Peyer's patch (tissue), 4 donors: ENCODE results near the gene PHYHIPL. TPM values are rescaled to one million over a fixed set of nuclear protein-coding genes. Genes with fewer than 3 reads are reported as not detected.

Experiments
- DNase-seq, 3 donors: peaks; one replicate each; pipeline ENCODE4 v3.0.0-alpha.2; 2017 to 2019
- H3K27ac ChIP-seq, 4 donors: fragments of 200-600 bp; sonication (generic); one replicate each; pipeline ENCODE4 v1.5.1; 2016 to 2019
- H3K27me3 ChIP-seq, 2 donors: fragments of 200-600 bp; sonication (generic); one replicate each; pipeline ENCODE4 v1.5.1; 2019
- H3K36me3 ChIP-seq, 3 donors: fragments of 200-600 bp; sonication (generic); one replicate each; pipeline ENCODE4 v1.5.1; 2016 to 2019
- H3K4me1 ChIP-seq, 4 donors: fragments of 200-600 bp; sonication (generic); one replicate each; pipeline ENCODE4 v1.5.1; 2016 to 2019
- H3K4me3 ChIP-seq, 4 donors: fragments of 200-600 bp; sonication (generic); 1 replicate in 3 of 4; 2 replicates in 1 of 4; pipeline ENCODE4 v1.5.1; 2016 to 2019; ENCODE audit warnings: mild to moderate bottlenecking in 1 of 4
- H3K9me3 ChIP-seq, 4 donors: fragments of 200-600 bp; sonication (generic); one replicate each; pipeline ENCODE4 v1.5.1; 2016 to 2019; ENCODE audit warnings: mild to moderate bottlenecking in 1 of 4
- POLR2A ChIP-seq, 2 donors: fragments of 450-650 bp; IDR thresholded peaks; one replicate each; pipeline ENCODE4 v1.5.1; 2017; ENCODE audit warnings: antibody characterized with exemption in 2 of 2, mild to moderate bottlenecking in 2 of 2, moderate library complexity in 2 of 2
- total RNA-seq, 4 donors: library from RNA; depleted of rRNA; stranded (reverse); fragments of >200 nt; gene quantifications; one replicate each; pipeline ENCODE4 v1.1.0, GENCODE V29; 2016
- TF ChIP-seq, protein P1 (sequence below), 6 experiments: fragments of 450-650 bp in 4 of 6; fragments of 200-600 bp in 2 of 6; sonication (generic) in 1 of 6; IDR thresholded peaks; one replicate each; pipeline ENCODE4 v1.5.1; 2017 to 2019; ENCODE audit warnings: antibody characterized with exemption in 6 of 6, mild to moderate bottlenecking in 3 of 6, moderate library complexity in 1 of 6

PHYHIPL gene
- total RNA-seq, 4 donors from 2014 or later = 2.5 to 12.3 (median 10.8) TPM

DNA sequence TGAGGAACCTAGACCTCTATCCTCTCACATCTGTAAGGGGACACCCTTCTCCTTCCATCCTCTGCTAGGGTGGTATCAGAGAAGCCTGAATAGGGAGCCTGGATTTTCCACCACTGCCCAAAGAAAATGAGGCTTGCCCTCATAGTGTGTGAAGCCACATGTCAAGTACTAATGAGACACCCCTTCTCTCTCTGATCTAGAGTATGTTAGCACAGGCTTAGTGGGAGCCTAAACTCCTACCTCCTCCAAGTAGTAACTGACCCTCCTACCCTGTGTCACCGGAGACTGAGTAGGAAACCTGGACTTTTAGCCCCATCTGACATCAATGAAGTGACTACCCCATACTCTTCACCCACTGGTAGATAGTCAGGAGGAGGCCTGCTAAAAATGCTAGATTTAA, 65.6 kb downstream of the PHYHIPL start:
- no peak overlapping the region for H3K27ac ChIP-seq
- no peaks in the 10 kb centered on the region for H3K9me3 ChIP-seq
- no peak for DNase-seq
- H3K27me3 ChIP-seq = no peaks in the 10 kb centered on the region
- no peaks in the 10 kb centered on the region for H3K4me1 ChIP-seq
- no peak overlapping the region for H3K4me3 ChIP-seq
- H3K36me3 ChIP-seq = peaks cover 0 to 23% (median 0%) of the 10 kb centered on the region in 3 donors
- TF ChIP-seq, protein P1, sequence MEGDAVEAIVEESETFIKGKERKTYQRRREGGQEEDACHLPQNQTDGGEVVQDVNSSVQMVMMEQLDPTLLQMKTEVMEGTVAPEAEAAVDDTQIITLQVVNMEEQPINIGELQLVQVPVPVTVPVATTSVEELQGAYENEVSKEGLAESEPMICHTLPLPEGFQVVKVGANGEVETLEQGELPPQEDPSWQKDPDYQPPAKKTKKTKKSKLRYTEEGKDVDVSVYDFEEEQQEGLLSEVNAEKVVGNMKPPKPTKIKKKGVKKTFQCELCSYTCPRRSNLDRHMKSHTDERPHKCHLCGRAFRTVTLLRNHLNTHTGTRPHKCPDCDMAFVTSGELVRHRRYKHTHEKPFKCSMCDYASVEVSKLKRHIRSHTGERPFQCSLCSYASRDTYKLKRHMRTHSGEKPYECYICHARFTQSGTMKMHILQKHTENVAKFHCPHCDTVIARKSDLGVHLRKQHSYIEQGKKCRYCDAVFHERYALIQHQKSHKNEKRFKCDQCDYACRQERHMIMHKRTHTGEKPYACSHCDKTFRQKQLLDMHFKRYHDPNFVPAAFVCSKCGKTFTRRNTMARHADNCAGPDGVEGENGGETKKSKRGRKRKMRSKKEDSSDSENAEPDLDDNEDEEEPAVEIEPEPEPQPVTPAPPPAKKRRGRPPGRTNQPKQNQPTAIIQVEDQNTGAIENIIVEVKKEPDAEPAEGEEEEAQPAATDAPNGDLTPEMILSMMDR (IDR thresholded peaks at IDR 0.05) = no peak
- no peak for TF ChIP-seq POLR2A (IDR thresholded peaks at IDR 0.05)

DNA sequence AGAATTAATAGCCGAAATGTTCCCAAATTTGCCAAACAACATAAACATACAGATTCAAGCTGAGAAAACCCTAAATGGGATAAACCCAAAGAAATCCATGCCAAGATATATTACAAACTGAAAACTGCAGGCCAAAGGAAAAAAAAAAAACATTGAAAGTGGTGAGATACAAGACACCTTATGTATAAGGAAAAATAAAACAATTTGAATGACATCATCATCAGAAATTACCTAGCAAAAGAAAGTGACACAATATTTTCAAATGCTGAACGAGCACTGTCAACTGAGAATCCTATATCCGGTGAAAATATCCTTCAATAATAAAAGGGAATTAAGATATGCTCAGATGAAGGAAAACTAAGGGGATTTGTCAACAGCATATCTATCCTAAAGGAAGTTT, 66.5 kb downstream of the PHYHIPL start:
- TF ChIP-seq, protein P1 (IDR thresholded peaks at IDR 0.05) = no peak
- TF ChIP-seq POLR2A (IDR thresholded peaks at IDR 0.05) = no peak
- H3K9me3 ChIP-seq = no peaks in the 10 kb centered on the region
- peaks cover 0 to 25% (median 0%) of the 10 kb centered on the region in 3 donors for H3K36me3 ChIP-seq
- no peak for DNase-seq
- no peak overlapping the region for H3K27ac ChIP-seq
- no peaks in the 10 kb centered on the region for H3K27me3 ChIP-seq
- H3K4me1 ChIP-seq = no peaks in the 10 kb centered on the region
- H3K4me3 ChIP-seq = no peak overlapping the region

DNA sequence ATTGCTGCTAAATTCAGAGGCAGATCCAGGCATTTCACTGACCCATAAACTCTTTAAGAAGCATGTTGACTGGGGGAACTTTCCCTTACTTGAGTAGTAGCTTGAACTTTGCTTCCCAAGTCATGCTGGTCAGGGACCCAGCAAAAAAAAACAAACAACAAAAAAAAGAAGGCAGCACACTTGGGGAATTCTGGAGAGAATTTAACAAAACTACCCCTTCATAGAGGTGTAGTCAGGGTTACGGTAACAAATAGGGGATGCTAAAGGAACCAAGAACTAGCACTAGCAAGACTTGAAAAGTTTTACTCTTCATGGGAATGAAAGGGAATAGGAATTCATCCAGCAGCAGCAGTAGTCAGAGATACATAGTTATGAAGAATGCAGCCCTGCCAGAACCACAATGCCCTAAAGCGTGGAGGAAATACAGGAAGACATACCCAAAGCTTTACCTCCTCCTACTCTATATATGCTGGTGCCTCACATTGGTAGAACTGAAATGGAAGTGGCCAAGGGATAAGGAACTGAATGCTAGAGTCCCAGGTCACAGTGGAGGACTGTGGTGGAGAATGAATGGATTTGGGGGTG, 67.3 kb downstream of the PHYHIPL start:
- TF ChIP-seq POLR2A (IDR thresholded peaks at IDR 0.05) = no peak
- TF ChIP-seq, protein P1 (IDR thresholded peaks at IDR 0.05) = no peak
- Histone ChIP-seq H3K4me3 (no peak overlapping the region), H3K27me3 (no peaks in the 10 kb centered on the region), H3K9me3 (no peaks in the 10 kb centered on the region), H3K36me3 (peaks cover 0 to 22% (median 0%) of the 10 kb centered on the region in 3 donors), H3K4me1 (no peaks in the 10 kb centered on the region), H3K27ac (no peak overlapping the region)
- no peak for DNase-seq

DNA sequence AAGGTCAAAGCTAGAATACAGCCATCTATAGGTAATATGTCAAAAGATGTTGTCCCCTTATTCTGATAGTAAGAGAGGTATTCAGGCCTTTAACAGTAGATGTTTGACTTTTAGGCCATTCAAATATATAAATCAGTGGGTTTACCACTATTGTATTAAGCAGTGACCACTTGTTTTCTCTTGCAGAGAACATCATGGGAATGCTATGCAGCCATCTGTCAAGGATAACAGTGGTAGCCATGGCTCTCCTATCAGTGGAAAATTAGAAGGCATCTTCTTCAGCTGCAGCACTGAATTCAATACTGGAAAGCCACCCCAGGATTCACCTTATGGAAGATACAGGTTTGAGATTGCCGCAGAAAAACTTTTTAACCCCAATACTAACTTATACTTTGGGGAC, 68.4 kb downstream of the PHYHIPL start:
- Histone ChIP-seq H3K4me1 (no peaks in the 10 kb centered on the region), H3K9me3 (no peaks in the 10 kb centered on the region), H3K27me3 (no peaks in the 10 kb centered on the region), H3K36me3 (peaks cover 0 to 16% (median 0%) of the 10 kb centered on the region in 3 donors), H3K27ac (no peak overlapping the region), H3K4me3 (no peak overlapping the region)
- TF ChIP-seq POLR2A (IDR thresholded peaks at IDR 0.05) = no peak
- TF ChIP-seq, protein P1 (IDR thresholded peaks at IDR 0.05) = no peak
- no peak for DNase-seq

DNA sequence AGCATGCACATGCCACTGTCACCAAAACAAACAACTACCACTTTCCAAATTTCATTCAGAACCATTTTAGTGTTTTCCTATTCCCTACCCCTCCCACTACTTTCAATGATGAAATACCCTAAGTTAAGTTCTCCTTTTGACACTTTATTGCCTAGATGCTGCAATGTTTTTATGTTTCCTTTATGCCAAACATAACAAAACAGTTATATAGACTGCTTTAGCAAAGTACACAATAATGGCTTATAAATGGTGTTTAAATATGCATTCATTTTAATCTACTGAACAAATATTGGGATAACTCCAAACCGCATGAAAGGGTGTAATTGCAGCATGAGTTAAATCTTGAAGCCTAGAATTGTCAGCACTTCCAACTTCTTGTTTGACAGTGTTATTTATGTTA, 69.2 kb downstream of the PHYHIPL start:
- peaks cover 0 to 16% (median 0%) of the 10 kb centered on the region in 3 donors for H3K36me3 ChIP-seq
- TF ChIP-seq, protein P1 (IDR thresholded peaks at IDR 0.05) = no peak
- TF ChIP-seq POLR2A (IDR thresholded peaks at IDR 0.05) = no peak
- no peaks in the 10 kb centered on the region for H3K9me3 ChIP-seq
- H3K27me3 ChIP-seq = no peaks in the 10 kb centered on the region
- no peaks in the 10 kb centered on the region for H3K4me1 ChIP-seq
- DNase-seq = no peak
- H3K4me3 ChIP-seq = no peak overlapping the region
- no peak overlapping the region for H3K27ac ChIP-seq

DNA sequence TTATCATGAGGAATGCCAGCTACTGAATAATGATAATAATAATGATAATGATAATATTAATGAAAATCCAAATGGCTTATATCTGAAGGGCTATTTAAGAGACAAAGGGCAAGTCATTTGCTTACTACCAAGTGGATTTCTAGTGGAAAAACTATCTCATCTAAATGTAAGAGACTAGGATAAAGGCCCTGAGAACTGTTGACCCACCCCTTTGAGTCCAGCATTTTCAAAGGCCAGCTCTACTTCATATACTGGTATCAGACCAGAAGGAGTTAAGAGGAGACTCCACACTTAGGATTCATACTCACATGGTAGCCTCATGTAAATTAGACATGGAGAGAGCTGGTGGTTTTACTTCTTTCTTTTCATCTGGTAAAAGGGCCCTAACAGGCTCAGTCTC, 76.0 kb downstream of the PHYHIPL start:
- Histone ChIP-seq H3K4me3 (no peak overlapping the region), H3K27ac (no peak overlapping the region), H3K4me1 (no peaks in the 10 kb centered on the region), H3K36me3 (peaks cover 0 to 17% (median 0%) of the 10 kb centered on the region in 3 donors), H3K9me3 (no peaks in the 10 kb centered on the region), H3K27me3 (no peaks in the 10 kb centered on the region)
- no peak for DNase-seq
- TF ChIP-seq POLR2A (IDR thresholded peaks at IDR 0.05) = no peak
- TF ChIP-seq, protein P1 (IDR thresholded peaks at IDR 0.05) = no peak
